TTC549 (cell line): ENCODE data around the gene ZNF830.
"Not testable (repeated sequence)": the region's sequence is repeated elsewhere in the genome, so short reads cannot be mapped to it uniquely, and the experiment has no call there.

Source experiments
- FAIRE-seq: peaks from 2 replicates; lab custom pipeline; 2012; peaks lifted over from hg19 to GRCh38; lab: Jason Lieb, UNC

The ZNF830 gene

GRCh38 chr17:34961093-34961911, at the start of gene ZNF830, which contains the start of gene CCT6B:
Gene ZNF830, plus strand, starts transcription at chr17:34961540. Its CDS starts 27 bp downstream, at chr17:34961567.
Gene CCT6B, minus strand, starts transcription at chr17:34961460. Its CDS starts 67 bp downstream, at chr17:34961393.
- FAIRE-seq: no peak

GRCh38 chr17:34913001-34913400, 48.3 kb upstream of the ZNF830 start:
- FAIRE-seq: no peak

GRCh38 chr17:34916120-34916519, 45.2 kb upstream of the ZNF830 start:
- no peak for FAIRE-seq

- FAIRE-seq: no peak
These were observed 44.0 kb upstream of the ZNF830 start for GRCh38 chr17:34917381-34917780.

- FAIRE-seq: no peak
These were observed 40.7 kb upstream of the ZNF830 start for GRCh38 chr17:34920676-34921075.

GRCh38 chr17:34926661-34927060, 34.7 kb upstream of the ZNF830 start:
- no peak for FAIRE-seq

GRCh38 chr17:34930283-34930682, 31.1 kb upstream of the ZNF830 start:
- FAIRE-seq: no peak

GRCh38 chr17:34950780-34951179, 10.6 kb upstream of the ZNF830 start:
- not testable (repeated sequence) for FAIRE-seq

- no peak for FAIRE-seq
These were observed 2.9 kb upstream of the ZNF830 start for GRCh38 chr17:34958438-34958837.

- FAIRE-seq: no peak
These were observed 12.8 kb downstream of the ZNF830 start for GRCh38 chr17:34974179-34974578.

- FAIRE-seq: no peak
These were observed 13.8 kb downstream of the ZNF830 start for GRCh38 chr17:34974794-34975785.

GRCh38 chr17:34979153-34979552, 17.8 kb downstream of the ZNF830 start:
- FAIRE-seq: no peak

GRCh38 chr17:34979650-34980352, 18.5 kb downstream of the ZNF830 start:
- no peak for FAIRE-seq

GRCh38 chr17:34980353-34980680, 19.0 kb downstream of the ZNF830 start, which contains the start of gene LIG3:
Gene LIG3, plus strand, starts transcription at chr17:34980512. Its CDS starts 2,494 bp downstream, at chr17:34983006.
- FAIRE-seq: no peak

GRCh38 chr17:34980681-34981537, 19.6 kb downstream of the ZNF830 start:
- no peak for FAIRE-seq

- no peak for FAIRE-seq
These were observed 20.4 kb downstream of the ZNF830 start for GRCh38 chr17:34981538-34982241.

- FAIRE-seq: no peak
These were observed 25.9 kb downstream of the ZNF830 start for GRCh38 chr17:34987232-34987631.

GRCh38 chr17:34988644-34989043, 27.3 kb downstream of the ZNF830 start:
- no peak for FAIRE-seq

- FAIRE-seq: no peak
These were observed 28.1 kb downstream of the ZNF830 start for GRCh38 chr17:34989473-34989872.

GRCh38 chr17:34990921-34991365, 29.6 kb downstream of the ZNF830 start:
- no peak for FAIRE-seq

- FAIRE-seq: no peak
These were observed 30.3 kb downstream of the ZNF830 start for GRCh38 chr17:34991606-34992005.
